ENCODE measurements around the gene UBE2R2. TPM values are rescaled to one million over a fixed set of nuclear protein-coding genes. Genes with fewer than 3 reads are reported as not detected.

The UBE2R2 gene
- total RNA-seq, 1 experiment from 2014 or later, result 52.1 TPM

- Histone ChIP-seq H4K20me1 (ENCODE audit: control insufficient read depth, insufficient read depth, insufficient read length) (no peaks in the 10 kb centered on the region), H3K4me2 (ENCODE audit: insufficient read depth, insufficient read length, low read length) (no peak overlapping the region), H3K4ac (ENCODE audit: low read depth, low read length) (no peak overlapping the region), H3K4me1 (ENCODE audit: insufficient read depth, low read length) (no peaks in the 10 kb centered on the region), H3K79me2 (ENCODE audit: insufficient read depth, low read length) (no peaks in the 10 kb centered on the region), H3K23me2 (ENCODE audit: insufficient read length, low read depth, low read length, poor library complexity, severe bottlenecking) (no peaks in the 10 kb centered on the region), H3K27me3 (ENCODE audit: insufficient read depth, low read length) (no peaks in the 10 kb centered on the region), H2BK12ac (ENCODE audit: insufficient read length, low read depth, low read length) (no peak overlapping the region), H3K27ac (ENCODE audit: insufficient read length, low read depth, low read length) (no peak overlapping the region), H2AFZ (ENCODE audit: low read length) (no peak overlapping the region), H4K8ac (replicated peaks; ENCODE audit: insufficient read length, low read depth, low read length) (no peak overlapping the region), H2BK15ac (ENCODE audit: low read depth, low read length) (no peak overlapping the region), H3K14ac (ENCODE audit: insufficient read depth, low read length) (no peak overlapping the region), H3K9ac (ENCODE audit: extremely low read depth, insufficient read length, low read length) (no peak overlapping the region), H2BK120ac (ENCODE audit: low read depth, low read length, poor library complexity, severe bottlenecking) (no peak overlapping the region), H2BK20ac (ENCODE audit: low read depth, low read length, poor library complexity, severe bottlenecking) (no peak overlapping the region), H3K9me3 (ENCODE audit: control insufficient read depth, low read depth, low read length) (no peaks in the 10 kb centered on the region), H3K79me1 (ENCODE audit: insufficient read depth, low read depth, low read length, poor library complexity, severe bottlenecking) (no peaks in the 10 kb centered on the region), H4K91ac (ENCODE audit: insufficient read length, low read depth, low read length) (no peak overlapping the region), H2AK5ac (ENCODE audit: insufficient read length, low read length) (no peak overlapping the region), H3T11ph (ENCODE audit: low read length) (no peak overlapping the region), H3K56ac (ENCODE audit: insufficient read length, low read depth, low read length) (no peak overlapping the region), H3K23ac (ENCODE audit: insufficient read length, low read depth, low read length) (no peak overlapping the region), H2BK5ac (ENCODE audit: insufficient read length, low read length) (no peak overlapping the region), H4K5ac (ENCODE audit: insufficient read length, low read depth, low read length) (no peak overlapping the region), H3K18ac (ENCODE audit: insufficient read length, low read depth, low read length) (no peak overlapping the region)
- no CpG with 5 or more reads among the region's 14 CpGs for WGBS (ENCODE audit: extremely low coverage, insufficient read length, low lambda C conversion rate)
- Mint-ChIP-seq H3K9me3 (no peaks in the 10 kb centered on the region), H3K4me3 (no peak overlapping the region), H3K4me1 (peaks cover 13 to 26% of the 10 kb centered on the region in 2 experiments), H3K27me3 (ENCODE audit: low read depth) (peaks cover 2% of the 10 kb centered on the region; the same call in 1 of the 2 replicates), H3K27ac (peak overlapping the region in 1 of 3 experiments; percentile 76; a peak in 1 of 7 replicates), H3K36me3 (ENCODE audit: insufficient read depth in 1 of 3, low read depth in 3 of 3) (peaks cover 34 to 96% (median 67%) of the 10 kb centered on the region in 3 experiments; a peak in 6 of 7 replicates)
- DNase-seq, result no peak
- no peak for TF ChIP-seq CTCF (conservative IDR thresholded peaks at IDR 0.05)
Observed at GRCh38 chr9:33923998-33924701, 107.2 kb downstream of the UBE2R2 start.
